Progenitor cell of endocrine pancreas (in vitro differentiated cells): ENCODE data around the gene YWHAB. TPM values are rescaled to one million over a fixed set of nuclear protein-coding genes. Genes with fewer than 3 reads are reported as not detected.

Experiments used
- DNase-seq: peaks from one replicate; pipeline ENCODE4 v3.0.0; 2021; ENCODE audit warnings: low spot score; ENCODE audit not compliant: unreplicated experiment
- H3K27ac Mint-ChIP-seq: 2 replicates; pipeline ENCODE4 v1.8.0; 2021; ENCODE audit warnings: mild to moderate bottlenecking, moderate library complexity, mixed read lengths
- H3K27me3 Mint-ChIP-seq: 2 replicates; pipeline ENCODE4 v1.8.0; 2021; ENCODE audit warnings: mixed read lengths
- H3K36me3 Mint-ChIP-seq: 2 replicates; pipeline ENCODE4 v1.8.0; 2022; ENCODE audit warnings: mixed read lengths; ENCODE audit not compliant: insufficient read depth
- H3K4me1 Mint-ChIP-seq: 2 replicates; pipeline ENCODE4 v1.8.0; 2021; ENCODE audit warnings: low read depth, mixed read lengths
- H3K4me3 Mint-ChIP-seq: 2 replicates; pipeline ENCODE4 v1.8.0; 2021; ENCODE audit warnings: low read depth, mild to moderate bottlenecking, moderate library complexity, mixed read lengths
- H3K9me3 Mint-ChIP-seq: 2 replicates; pipeline ENCODE4 v1.8.0; 2021; ENCODE audit warnings: low read depth, mixed read lengths
- CTCF ChIP-seq: fragments of 200-600 bp; sonication (generic); IDR thresholded peaks from one replicate; pipeline ENCODE4 v1.5.0; 2021; ENCODE audit warnings: antibody characterized with exemption, mild to moderate bottlenecking; ENCODE audit not compliant: unreplicated experiment
- long read RNA-seq: library from polyadenylated mRNA; unstranded; transcript quantifications from one replicate; pipeline ENCODE4 v2.0.0, GENCODE V29; 2020
- total RNA-seq: library from RNA; stranded (reverse); gene quantifications from 2 replicates; pipeline ENCODE4 v1.2.1, GENCODE V29; 2021

The YWHAB gene
- 125 and 126 TPM in 2 replicates for total RNA-seq
- long read RNA-seq, transcript YWHAB-201 (6 exons, 3,049 nt) = major isoform, 64 of 106 reads
- long read RNA-seq, partial matches to known transcripts = 12 of 106 reads
- long read RNA-seq, other reads (novel, unspliced or antisense) = 26 of 106 reads

GRCh38 chr20:44885392-44886265, at the start of gene YWHAB:
Gene YWHAB (plus strand): TSS chr20:44885705. CDS start chr20:44901534, 15,829 bp downstream.
- H3K27me3 Mint-ChIP-seq = no peaks in the 10 kb centered on the region
- H3K4me3 Mint-ChIP-seq = peak within 1 kb of the TSS; percentile 85
- no peaks in the 10 kb centered on the region for H3K9me3 Mint-ChIP-seq
- no peaks in the 10 kb centered on the region for H3K36me3 Mint-ChIP-seq
- peak; percentile 22 for TF ChIP-seq CTCF
- peak; percentile 98 for DNase-seq
- peaks cover 23% of the 10 kb centered on the region for H3K4me1 Mint-ChIP-seq
- H3K27ac Mint-ChIP-seq = peak within 1 kb of the TSS; percentile 92

GRCh38 chr20:44836601-44837120, 48.8 kb upstream of the YWHAB start:
- DNase-seq = no peak
- Mint-ChIP-seq H3K36me3 (no peaks in the 10 kb centered on the region), H3K4me1 (no peaks in the 10 kb centered on the region), H3K4me3 (no peak overlapping the region), H3K27me3 (peaks cover 6% of the 10 kb centered on the region), H3K27ac (no peak overlapping the region), H3K9me3 (no peaks in the 10 kb centered on the region)
- TF ChIP-seq CTCF = no peak

GRCh38 chr20:44837946-44838345, 47.6 kb upstream of the YWHAB start:
- H3K9me3 Mint-ChIP-seq = no peaks in the 10 kb centered on the region
- no peak for TF ChIP-seq CTCF
- peaks cover 6% of the 10 kb centered on the region for H3K27me3 Mint-ChIP-seq
- H3K36me3 Mint-ChIP-seq = no peaks in the 10 kb centered on the region
- no peak overlapping the region for H3K4me3 Mint-ChIP-seq
- no peak overlapping the region for H3K27ac Mint-ChIP-seq
- no peak for DNase-seq
- no peaks in the 10 kb centered on the region for H3K4me1 Mint-ChIP-seq

GRCh38 chr20:44838521-44838920, 47.0 kb upstream of the YWHAB start:
- Mint-ChIP-seq H3K27ac (no peak overlapping the region), H3K9me3 (no peaks in the 10 kb centered on the region), H3K27me3 (peaks cover 6% of the 10 kb centered on the region), H3K4me1 (no peaks in the 10 kb centered on the region), H3K36me3 (no peaks in the 10 kb centered on the region), H3K4me3 (no peak overlapping the region)
- no peak for TF ChIP-seq CTCF
- no peak for DNase-seq

- no peak for TF ChIP-seq CTCF
- no peak overlapping the region for H3K27ac Mint-ChIP-seq
- H3K9me3 Mint-ChIP-seq = no peaks in the 10 kb centered on the region
- H3K4me3 Mint-ChIP-seq = no peak overlapping the region
- DNase-seq = no peak
- H3K4me1 Mint-ChIP-seq = no peaks in the 10 kb centered on the region
- no peaks in the 10 kb centered on the region for H3K36me3 Mint-ChIP-seq
- H3K27me3 Mint-ChIP-seq = peaks cover 6% of the 10 kb centered on the region
These were observed 46.0 kb upstream of the YWHAB start for GRCh38 chr20:44839481-44839880.
